Liver (tissue), 9 donors: ENCODE data around the gene SCUBE3. TPM values are rescaled to one million over a fixed set of nuclear protein-coding genes. Genes with fewer than 3 reads are reported as not detected.

Experiments
- DNase-seq: peaks from one replicate; pipeline ENCODE4 v3.0.0-alpha.2; 2017; ENCODE audit warnings: low spot score
- H3K27ac ChIP-seq, 2 donors: one replicate each; pipeline ENCODE4 v1.7.0; 2013; ENCODE audit warnings: inconsistent platforms in 2 of 2, low read length in 2 of 2, control low read depth in 1 of 2, low read depth in 1 of 2, mild to moderate bottlenecking in 1 of 2
- H3K27me3 ChIP-seq, 4 donors: one replicate each; pipeline versions ENCODE4 v1.6.1 to v1.7.0; 2013; ENCODE audit warnings: low read length in 3 of 4, inconsistent platforms in 1 of 4, mild to moderate bottlenecking in 1 of 4, moderate library complexity in 1 of 4; ENCODE audit not compliant: control insufficient read depth in 4 of 4, insufficient read depth in 4 of 4
- H3K36me3 ChIP-seq, 4 donors: one replicate each; pipeline versions ENCODE4 v1.6.1 to v1.7.0; 2013; ENCODE audit warnings: low read length in 3 of 4, mild to moderate bottlenecking in 3 of 4, low read depth in 1 of 4, moderate library complexity in 1 of 4; ENCODE audit not compliant: control insufficient read depth in 4 of 4, insufficient read depth in 3 of 4
- H3K4me1 ChIP-seq, 4 donors: one replicate each; pipeline versions ENCODE4 v1.6.1 to v1.7.0; 2013; ENCODE audit warnings: low read length in 3 of 4, mild to moderate bottlenecking in 3 of 4, moderate library complexity in 1 of 4; ENCODE audit not compliant: control insufficient read depth in 4 of 4, insufficient read depth in 4 of 4
- H3K4me3 ChIP-seq, 3 donors: one replicate each; pipeline versions ENCODE4 v1.6.1 to v1.7.0; 2013; ENCODE audit warnings: low read length in 3 of 3, control low read depth in 1 of 3, low read depth in 1 of 3, mild to moderate bottlenecking in 1 of 3
- H3K9ac ChIP-seq, 2 donors: one replicate each; pipeline ENCODE4 v1.7.0; 2013; ENCODE audit warnings: low read length in 2 of 2, mild to moderate bottlenecking in 2 of 2, moderate library complexity in 2 of 2, control low read depth in 1 of 2, low read depth in 1 of 2
- H3K9me3 ChIP-seq, 4 donors: one replicate each; pipeline versions ENCODE4 v1.6.1 to v1.7.0; 2013; ENCODE audit warnings: low read length in 3 of 4; ENCODE audit not compliant: control insufficient read depth in 4 of 4
- EGR1 ChIP-seq, 2 donors: IDR thresholded peaks; 2 replicates each; pipeline ENCODE4 v1.6.1; 2016 to 2018; ENCODE audit warnings: antibody characterized with exemption in 2 of 2, low read depth in 2 of 2
- FOXA1 ChIP-seq: IDR thresholded peaks from 2 replicates; pipeline ENCODE4 v1.6.1; 2016; ENCODE audit warnings: antibody characterized with exemption
- FOXA2 ChIP-seq: IDR thresholded peaks from 2 replicates; pipeline ENCODE4 v1.6.1; 2016; ENCODE audit warnings: antibody characterized with exemption
- HNF4A ChIP-seq, 2 donors: conservative IDR thresholded peaks; 2 replicates each; pipeline ENCODE4 v1.6.1; 2016; ENCODE audit warnings: antibody characterized with exemption in 2 of 2, mild to moderate bottlenecking in 2 of 2
- HNF4G ChIP-seq: IDR thresholded peaks from 2 replicates; pipeline ENCODE4 v1.6.1; 2016; ENCODE audit warnings: antibody characterized with exemption
- JUND ChIP-seq, 2 donors: IDR thresholded peaks; 2 replicates each; pipeline ENCODE4 v1.6.1; 2016; ENCODE audit warnings: antibody characterized with exemption in 2 of 2
- NR2F2 ChIP-seq: IDR thresholded peaks from 2 replicates; pipeline ENCODE4 v1.6.1; 2016; ENCODE audit warnings: antibody characterized with exemption
- RAD21 ChIP-seq, 2 donors: IDR thresholded peaks; 2 replicates each; pipeline ENCODE4 v1.6.1; 2016; ENCODE audit warnings: antibody characterized with exemption in 2 of 2, mild to moderate bottlenecking in 2 of 2
- RXRA ChIP-seq, 2 donors: IDR thresholded peaks; 2 replicates each; pipeline ENCODE4 v1.6.1; 2017 to 2018; ENCODE audit warnings: antibody characterized with exemption in 2 of 2, mild to moderate bottlenecking in 1 of 2
- SP1 ChIP-seq: IDR thresholded peaks from 2 replicates; pipeline ENCODE4 v1.6.1; 2018; ENCODE audit warnings: antibody characterized with exemption, mild to moderate bottlenecking
- TAF1 ChIP-seq: conservative IDR thresholded peaks from 2 replicates; pipeline ENCODE4 v1.6.1; 2016; ENCODE audit warnings: antibody characterized with exemption, mild to moderate bottlenecking
- YY1 ChIP-seq: IDR thresholded peaks from 2 replicates; pipeline ENCODE4 v1.6.1; 2016; ENCODE audit warnings: antibody characterized with exemption, mild to moderate bottlenecking
- WGBS: extraction: QIAGEN DNeasy Blood & Tissue Kit; methylation state at CpG from one replicate; pipeline ENCODE4 v1.1.7; 2013; 5-methylcytosine and 5-hydroxymethylcytosine counted together
- polyA plus RNA-seq, 2 donors: library from polyadenylated mRNA; stranded (reverse) in 1 of 2; unstranded in 1 of 2; fragments of 200-250 nt in 1 of 2; fragments of >200 nt in 1 of 2; fragmentation: Nextera tagmentation in 1 of 2; extraction: Ambion mirVana in 1 of 2; gene quantifications; one replicate each; pipeline versions ENCODE4 v1.2.1 to v1.2.3, GENCODE V29; 2013 to 2015
- total RNA-seq, 2 donors: library from RNA; depleted of rRNA; stranded (reverse); fragments of >200 nt; gene quantifications; one replicate each; pipeline ENCODE4 v1.2.3, GENCODE V29; 2014
- TF ChIP-seq, protein P1 (sequence below): IDR thresholded peaks from 2 replicates; pipeline ENCODE4 v1.6.1; 2016; ENCODE audit warnings: antibody characterized with exemption
- TF ChIP-seq, protein P2 (sequence below): IDR thresholded peaks from 2 replicates; pipeline ENCODE4 v1.6.1; 2016; ENCODE audit warnings: antibody characterized with exemption
- TF ChIP-seq, protein P3 (sequence below): IDR thresholded peaks from 2 replicates; pipeline ENCODE4 v1.6.1; 2016; ENCODE audit warnings: antibody characterized with exemption, mild to moderate bottlenecking
- donor health status: healthy.
- donor health status: healthy.
- donor health status: healthy.
- donor health status: healthy.
- donor health status: healthy.

SCUBE3 gene
- total and polyA plus RNA-seq, 4 donors = 0.03 to 0.09 (median 0.07) TPM

DNA sequence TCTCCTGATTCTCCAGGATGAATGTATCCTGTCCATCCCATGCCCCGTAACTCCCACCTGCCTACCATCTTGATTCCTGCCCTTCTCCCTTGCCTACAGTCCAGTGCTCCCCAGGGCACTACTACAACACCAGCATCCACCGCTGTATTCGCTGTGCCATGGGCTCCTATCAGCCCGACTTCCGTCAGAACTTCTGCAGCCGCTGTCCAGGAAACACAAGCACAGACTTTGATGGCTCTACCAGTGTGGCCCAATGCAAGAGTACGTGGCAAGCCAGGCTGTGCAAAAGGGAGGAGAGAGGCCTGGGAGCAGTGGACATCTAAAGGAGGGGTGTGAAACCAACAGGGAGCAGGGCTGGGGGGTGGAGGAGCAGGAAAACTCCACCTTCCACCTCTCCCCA lies 30.8 kb downstream of the SCUBE3 start:
- 97% methylated on average over 7 of the region's 7 CpGs for WGBS
- no peak overlapping the region for H3K4me3 ChIP-seq
- no peaks in the 10 kb centered on the region for H3K4me1 ChIP-seq
- no peak for DNase-seq
- no peak for TF ChIP-seq RXRA (IDR thresholded peaks at IDR 0.05)
- TF ChIP-seq TAF1 = no peak
- TF ChIP-seq FOXA2 = no peak
- TF ChIP-seq HNF4G = no peak
- TF ChIP-seq SP1 = no peak
- no peak for TF ChIP-seq HNF4A (conservative IDR thresholded peaks at IDR 0.05)
- TF ChIP-seq, protein P1, sequence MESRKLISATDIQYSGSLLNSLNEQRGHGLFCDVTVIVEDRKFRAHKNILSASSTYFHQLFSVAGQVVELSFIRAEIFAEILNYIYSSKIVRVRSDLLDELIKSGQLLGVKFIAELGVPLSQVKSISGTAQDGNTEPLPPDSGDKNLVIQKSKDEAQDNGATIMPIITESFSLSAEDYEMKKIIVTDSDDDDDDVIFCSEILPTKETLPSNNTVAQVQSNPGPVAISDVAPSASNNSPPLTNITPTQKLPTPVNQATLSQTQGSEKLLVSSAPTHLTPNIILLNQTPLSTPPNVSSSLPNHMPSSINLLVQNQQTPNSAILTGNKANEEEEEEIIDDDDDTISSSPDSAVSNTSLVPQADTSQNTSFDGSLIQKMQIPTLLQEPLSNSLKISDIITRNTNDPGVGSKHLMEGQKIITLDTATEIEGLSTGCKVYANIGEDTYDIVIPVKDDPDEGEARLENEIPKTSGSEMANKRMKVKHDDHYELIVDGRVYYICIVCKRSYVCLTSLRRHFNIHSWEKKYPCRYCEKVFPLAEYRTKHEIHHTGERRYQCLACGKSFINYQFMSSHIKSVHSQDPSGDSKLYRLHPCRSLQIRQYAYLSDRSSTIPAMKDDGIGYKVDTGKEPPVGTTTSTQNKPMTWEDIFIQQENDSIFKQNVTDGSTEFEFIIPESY = no peak
- TF ChIP-seq NR2F2 = no peak
- TF ChIP-seq, protein P2, sequence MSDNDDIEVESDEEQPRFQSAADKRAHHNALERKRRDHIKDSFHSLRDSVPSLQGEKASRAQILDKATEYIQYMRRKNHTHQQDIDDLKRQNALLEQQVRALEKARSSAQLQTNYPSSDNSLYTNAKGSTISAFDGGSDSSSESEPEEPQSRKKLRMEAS = no peak
- TF ChIP-seq RAD21 (IDR thresholded peaks at IDR 0.05) = no peak
- TF ChIP-seq, protein P3, sequence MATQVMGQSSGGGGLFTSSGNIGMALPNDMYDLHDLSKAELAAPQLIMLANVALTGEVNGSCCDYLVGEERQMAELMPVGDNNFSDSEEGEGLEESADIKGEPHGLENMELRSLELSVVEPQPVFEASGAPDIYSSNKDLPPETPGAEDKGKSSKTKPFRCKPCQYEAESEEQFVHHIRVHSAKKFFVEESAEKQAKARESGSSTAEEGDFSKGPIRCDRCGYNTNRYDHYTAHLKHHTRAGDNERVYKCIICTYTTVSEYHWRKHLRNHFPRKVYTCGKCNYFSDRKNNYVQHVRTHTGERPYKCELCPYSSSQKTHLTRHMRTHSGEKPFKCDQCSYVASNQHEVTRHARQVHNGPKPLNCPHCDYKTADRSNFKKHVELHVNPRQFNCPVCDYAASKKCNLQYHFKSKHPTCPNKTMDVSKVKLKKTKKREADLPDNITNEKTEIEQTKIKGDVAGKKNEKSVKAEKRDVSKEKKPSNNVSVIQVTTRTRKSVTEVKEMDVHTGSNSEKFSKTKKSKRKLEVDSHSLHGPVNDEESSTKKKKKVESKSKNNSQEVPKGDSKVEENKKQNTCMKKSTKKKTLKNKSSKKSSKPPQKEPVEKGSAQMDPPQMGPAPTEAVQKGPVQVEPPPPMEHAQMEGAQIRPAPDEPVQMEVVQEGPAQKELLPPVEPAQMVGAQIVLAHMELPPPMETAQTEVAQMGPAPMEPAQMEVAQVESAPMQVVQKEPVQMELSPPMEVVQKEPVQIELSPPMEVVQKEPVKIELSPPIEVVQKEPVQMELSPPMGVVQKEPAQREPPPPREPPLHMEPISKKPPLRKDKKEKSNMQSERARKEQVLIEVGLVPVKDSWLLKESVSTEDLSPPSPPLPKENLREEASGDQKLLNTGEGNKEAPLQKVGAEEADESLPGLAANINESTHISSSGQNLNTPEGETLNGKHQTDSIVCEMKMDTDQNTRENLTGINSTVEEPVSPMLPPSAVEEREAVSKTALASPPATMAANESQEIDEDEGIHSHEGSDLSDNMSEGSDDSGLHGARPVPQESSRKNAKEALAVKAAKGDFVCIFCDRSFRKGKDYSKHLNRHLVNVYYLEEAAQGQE = no peak
- no peak for TF ChIP-seq FOXA1
- TF ChIP-seq YY1 = no peak
- H3K36me3 ChIP-seq = no peaks in the 10 kb centered on the region
- no peak overlapping the region for H3K27ac ChIP-seq
- H3K9ac ChIP-seq = no peak overlapping the region
- H3K27me3 ChIP-seq = no peaks in the 10 kb centered on the region
- no peaks in the 10 kb centered on the region for H3K9me3 ChIP-seq

DNA sequence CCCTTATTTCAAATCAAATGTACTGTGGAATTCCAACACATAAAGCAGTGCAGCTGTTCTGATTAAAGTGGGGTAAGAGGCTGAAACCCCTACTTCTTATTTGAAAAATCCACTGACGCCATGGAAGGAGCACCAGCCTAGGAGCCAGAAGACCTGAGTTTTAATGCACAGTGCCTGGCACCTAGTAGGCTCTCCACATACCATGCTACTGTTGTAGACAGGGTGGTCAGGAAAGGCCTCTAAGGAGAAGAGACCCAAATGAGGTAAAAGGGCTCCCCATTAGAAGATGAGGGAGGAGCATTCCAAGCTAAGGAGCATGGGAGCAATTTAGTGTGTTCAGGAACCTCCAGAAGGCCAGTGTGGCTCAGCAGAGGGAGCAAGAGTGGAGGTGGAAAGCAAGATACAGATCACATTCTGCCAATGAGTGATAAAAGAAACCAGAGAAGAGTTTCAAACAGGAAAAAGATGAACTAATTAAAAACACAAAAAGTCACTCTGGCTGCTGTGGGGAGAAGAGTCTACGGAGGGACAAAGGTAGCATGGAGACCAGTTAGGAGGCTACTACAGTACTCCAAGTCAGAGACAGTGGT lies 34.0 kb downstream of the SCUBE3 start:
- Histone ChIP-seq H3K27me3 (no peaks in the 10 kb centered on the region), H3K9ac (no peak overlapping the region), H3K36me3 (no peaks in the 10 kb centered on the region), H3K4me1 (no peaks in the 10 kb centered on the region), H3K27ac (no peak overlapping the region), H3K4me3 (no peak overlapping the region), H3K9me3 (no peaks in the 10 kb centered on the region)
- 95% methylated on average over 2 of the region's 2 CpGs for WGBS
- DNase-seq = no peak
- TF ChIP-seq JUND (IDR thresholded peaks at IDR 0.05) = no peak
- TF ChIP-seq TAF1 = no peak
- no peak for TF ChIP-seq NR2F2
- TF ChIP-seq, protein P3 = no peak
- TF ChIP-seq FOXA2 = no peak
- TF ChIP-seq, protein P2 = no peak
- TF ChIP-seq EGR1 (IDR thresholded peaks at IDR 0.05; ENCODE audit: low read depth in 2 of 2) = no peak
- TF ChIP-seq HNF4A (conservative IDR thresholded peaks at IDR 0.05) = no peak
- no peak for TF ChIP-seq FOXA1
- no peak for TF ChIP-seq RAD21 (IDR thresholded peaks at IDR 0.05)
- TF ChIP-seq, protein P1 = no peak
- no peak for TF ChIP-seq SP1
